ENCODE measurements around the gene EN1.

The EN1 gene

DNA sequence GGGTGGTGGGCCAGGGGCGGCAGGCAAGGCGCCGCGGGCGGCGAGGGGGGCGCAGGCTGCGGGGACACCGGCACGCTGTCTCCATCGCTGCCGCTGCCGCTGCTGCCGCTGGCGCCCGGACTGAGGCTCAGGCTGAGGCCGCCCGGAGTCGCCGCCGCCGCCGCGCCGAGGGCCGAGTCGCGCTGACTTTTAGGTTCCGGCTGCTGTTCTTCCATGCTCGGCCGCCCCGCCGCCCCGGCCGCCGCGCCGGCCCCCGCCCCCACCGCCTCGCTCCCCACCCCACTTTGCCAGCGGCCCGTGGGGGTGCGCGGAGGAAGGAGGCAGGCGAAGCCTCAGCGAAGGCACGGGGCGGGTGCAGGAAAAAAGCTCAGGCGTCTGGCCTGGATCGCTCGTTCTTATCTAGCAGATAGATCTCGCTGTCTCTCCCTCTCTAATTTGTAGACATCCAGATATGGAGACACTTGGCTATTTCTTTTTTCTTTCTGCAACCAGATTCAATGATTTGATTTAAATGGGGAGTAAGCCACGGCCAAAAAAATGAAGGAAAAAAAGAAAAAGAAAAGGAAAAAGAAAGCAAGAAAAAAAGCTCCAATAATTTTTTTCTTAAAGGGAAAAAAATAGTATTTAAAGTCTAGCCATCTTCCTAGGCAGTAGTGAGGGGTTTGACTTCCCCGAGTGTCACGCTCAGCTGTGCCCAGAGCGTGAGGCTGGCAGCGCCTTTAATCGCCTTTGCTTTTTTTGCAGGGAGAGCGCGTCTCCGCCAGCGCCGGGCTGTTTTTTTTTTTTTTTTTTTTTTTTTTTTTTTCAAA is at the start of gene EN1:
Gene EN1, minus strand, starts transcription at position 696 of the 809 bp plus-strand sequence. Its CDS starts 481 bp downstream, at position 215.
- in situ Hi-C loops (cut with MboI; ENCODE audit: low sequenced_read_pairs) = no loop called here

DNA sequence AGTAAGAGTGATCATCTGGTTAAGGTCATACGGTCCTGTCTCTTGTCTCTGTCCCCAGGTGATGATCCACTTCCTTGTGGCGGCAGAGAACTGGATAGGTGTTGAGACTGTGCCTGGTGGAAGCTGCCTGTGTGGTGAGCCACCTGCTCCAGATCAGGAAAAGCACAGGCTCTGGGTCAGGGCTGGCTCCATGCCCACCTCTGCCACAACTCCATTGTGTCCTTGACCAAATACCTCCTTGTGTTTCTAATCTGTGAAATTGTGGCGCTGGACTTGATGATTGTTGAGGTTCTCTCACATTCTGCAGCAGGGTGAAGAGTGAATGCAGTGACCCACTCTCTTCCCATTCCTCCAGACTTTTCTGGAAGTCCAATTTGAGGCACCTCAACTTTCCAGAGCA is 45.7 kb upstream of the EN1 start:
- in situ Hi-C loops (cut with MboI; ENCODE audit: low sequenced_read_pairs) = loop anchor here (25.0 kb wide), 1 partner anchor 119 kb away; no protein-coding TSS in a partner anchor

DNA sequence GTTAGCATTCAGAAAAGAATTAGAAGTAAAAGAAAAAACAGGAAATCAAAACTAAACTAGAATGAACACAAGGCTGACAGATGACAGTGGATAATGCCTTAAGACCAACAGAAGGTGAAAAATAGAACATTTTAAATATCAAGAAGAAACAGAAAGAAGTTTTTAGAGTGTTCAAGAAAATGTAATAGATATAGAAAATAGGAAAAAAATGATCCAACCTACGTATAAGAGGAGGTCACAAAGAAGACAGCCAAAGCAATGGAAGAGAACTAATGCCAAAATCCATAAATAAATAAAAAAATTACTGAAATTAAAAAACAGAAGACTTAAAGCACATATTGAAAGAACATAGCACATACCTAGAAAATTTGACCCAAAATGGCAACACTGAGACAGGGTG is 42.5 kb upstream of the EN1 start:
- in situ Hi-C loops (cut with MboI; ENCODE audit: low sequenced_read_pairs) = loop anchor here (25.0 kb wide), 1 partner anchor 122 kb away; no protein-coding TSS in a partner anchor

GRCh38 chr2:118883792-118884191 is 36.3 kb upstream of the EN1 start:
- in situ Hi-C loops (cut with MboI; ENCODE audit: low sequenced_read_pairs) = loop anchor here (25.0 kb wide), 1 partner anchor 129 kb away; no protein-coding TSS in a partner anchor

GRCh38 chr2:118882693-118883336 is 35.4 kb upstream of the EN1 start:
- in situ Hi-C loops (cut with MboI; ENCODE audit: low sequenced_read_pairs) = loop anchor here (25.0 kb wide), 1 partner anchor 129 kb away; no protein-coding TSS in a partner anchor

DNA sequence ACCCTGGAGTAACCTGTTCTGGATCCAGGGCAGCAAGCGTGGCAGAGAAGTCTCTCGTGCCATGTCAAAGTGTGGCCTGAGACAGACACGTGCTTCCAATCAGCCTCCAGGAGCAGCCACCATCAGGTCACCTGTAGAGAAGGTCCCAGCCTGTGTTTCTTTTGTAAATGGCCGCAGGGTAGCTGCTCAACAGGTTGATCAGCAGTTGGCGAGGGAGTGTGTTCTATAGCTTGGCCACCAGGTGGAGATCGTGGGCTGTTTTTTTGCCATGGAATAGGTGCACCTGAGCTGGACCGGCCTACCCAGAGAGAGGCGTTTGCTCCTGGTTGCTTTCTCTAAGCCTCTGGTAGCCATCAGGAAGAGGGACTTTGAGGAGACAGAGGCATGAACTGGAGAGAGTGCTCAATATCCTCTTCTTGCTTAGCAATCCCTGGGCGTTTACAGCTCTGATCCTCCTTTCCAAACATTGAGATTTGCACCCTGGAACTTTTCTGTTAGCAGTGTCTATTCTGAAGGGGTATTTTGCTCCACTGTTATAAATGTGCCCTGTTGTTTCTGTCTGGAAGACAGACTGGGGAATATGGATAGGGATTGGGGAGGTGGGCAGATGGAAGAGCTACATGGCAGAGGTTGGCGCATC is 34.2 kb upstream of the EN1 start:
- in situ Hi-C loops (cut with MboI; ENCODE audit: low sequenced_read_pairs) = loop anchor here (25.0 kb wide), 1 partner anchor 131 kb away; no protein-coding TSS in a partner anchor

- in situ Hi-C loops (cut with MboI; ENCODE audit: low sequenced_read_pairs) = loop anchor here (25.0 kb wide), 1 partner anchor 132 kb away; no protein-coding TSS in a partner anchor
Measured at GRCh38 chr2:118880501-118880900, 33.1 kb upstream of the EN1 start.

GRCh38 chr2:118878531-118879149 is 31.2 kb upstream of the EN1 start:
- in situ Hi-C loops (cut with MboI; ENCODE audit: low sequenced_read_pairs) = loop anchor here (25.0 kb wide), 1 partner anchor 134 kb away; no protein-coding TSS in a partner anchor

- in situ Hi-C loops (cut with MboI; ENCODE audit: low sequenced_read_pairs) = loop anchor here (25.0 kb wide), 1 partner anchor 137 kb away; no protein-coding TSS in a partner anchor
Measured at GRCh38 chr2:118875318-118875717, 27.9 kb upstream of the EN1 start.

GRCh38 chr2:118874324-118874723 is 26.9 kb upstream of the EN1 start:
- in situ Hi-C loops (cut with MboI; ENCODE audit: low sequenced_read_pairs) = loop anchor here (25.0 kb wide), 1 partner anchor 662 kb away; no protein-coding TSS in a partner anchor

DNA sequence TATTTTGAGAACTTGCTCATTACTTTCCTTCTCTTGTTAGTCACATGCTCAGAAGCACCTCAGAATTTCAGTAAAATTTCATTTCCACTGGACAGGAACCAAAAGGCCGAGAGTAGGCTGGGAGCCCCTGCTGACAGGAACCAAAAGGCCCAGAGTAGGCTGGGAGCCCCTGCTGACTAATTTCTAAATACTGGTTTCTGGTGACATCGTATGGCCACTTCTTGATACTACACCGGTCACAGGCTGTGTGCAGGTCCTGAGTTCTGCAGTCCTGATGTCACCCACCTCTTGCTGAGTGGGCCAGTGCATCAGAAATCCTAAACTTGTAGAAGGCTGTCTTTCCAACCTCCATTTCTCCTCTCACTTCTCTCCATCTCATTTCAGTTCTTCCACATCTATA is 17.7 kb upstream of the EN1 start:
- in situ Hi-C loops (cut with MboI; ENCODE audit: low sequenced_read_pairs) = loop anchor here (25.0 kb wide), 1 partner anchor 653 kb away; no protein-coding TSS in a partner anchor

- in situ Hi-C loops (cut with MboI; ENCODE audit: low sequenced_read_pairs) = loop anchor here (25.0 kb wide), 1 partner anchor 652 kb away; no protein-coding TSS in a partner anchor
Measured at GRCh38 chr2:118864207-118864606, 16.8 kb upstream of the EN1 start.

- in situ Hi-C loops (cut with MboI; ENCODE audit: low sequenced_read_pairs) = loop anchor here (25.0 kb wide), 1 partner anchor 649 kb away; no protein-coding TSS in a partner anchor
Measured at GRCh38 chr2:118861731-118862130, 14.3 kb upstream of the EN1 start.

GRCh38 chr2:118861242-118861641 is 13.8 kb upstream of the EN1 start:
- in situ Hi-C loops (cut with MboI; ENCODE audit: low sequenced_read_pairs) = loop anchor here (25.0 kb wide), 1 partner anchor 649 kb away; no protein-coding TSS in a partner anchor

- in situ Hi-C loops (cut with MboI; ENCODE audit: low sequenced_read_pairs) = loop anchor here (25.0 kb wide), 1 partner anchor 648 kb away; no protein-coding TSS in a partner anchor
Measured at GRCh38 chr2:118860506-118860905, 13.1 kb upstream of the EN1 start.

DNA sequence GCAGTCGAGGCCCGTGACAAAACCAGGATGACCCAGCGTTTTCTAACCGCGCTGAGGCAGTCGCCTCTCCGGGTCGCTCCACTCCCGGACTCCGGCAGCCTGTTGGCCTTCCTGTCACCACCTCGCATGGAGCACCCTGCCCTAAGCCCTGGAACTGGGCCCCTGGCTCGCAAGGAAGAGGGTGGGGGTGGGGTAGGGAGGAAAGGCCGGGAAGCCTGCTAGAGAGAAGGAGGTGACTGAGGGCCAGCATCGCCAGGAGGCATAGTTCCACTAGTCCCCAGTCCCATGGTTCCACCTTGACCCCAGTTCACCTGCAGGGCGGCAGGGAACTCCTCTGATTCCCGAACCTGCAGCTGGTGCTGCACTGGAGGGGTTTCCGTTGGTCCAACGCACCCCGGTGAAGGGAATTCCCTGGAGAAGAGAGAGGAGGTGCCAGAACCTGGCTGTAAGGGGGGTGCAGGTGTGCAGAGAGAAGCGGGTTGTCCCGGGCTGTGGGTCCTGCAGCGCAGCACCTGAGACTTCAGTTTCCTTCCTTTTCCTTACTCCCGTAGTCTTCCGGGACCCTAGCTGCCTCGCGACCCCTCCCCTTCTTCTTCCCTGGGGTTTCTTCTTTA is 11.8 kb upstream of the EN1 start:
- in situ Hi-C loops (cut with MboI; ENCODE audit: low sequenced_read_pairs) = loop anchor here (25.0 kb wide), 1 partner anchor 647 kb away; no protein-coding TSS in a partner anchor

GRCh38 chr2:118858485-118859156 is 11.2 kb upstream of the EN1 start:
- in situ Hi-C loops (cut with MboI; ENCODE audit: low sequenced_read_pairs) = loop anchor here (25.0 kb wide), 1 partner anchor 646 kb away; no protein-coding TSS in a partner anchor

- in situ Hi-C loops (cut with MboI; ENCODE audit: low sequenced_read_pairs) = loop anchor here (25.0 kb wide), 1 partner anchor 646 kb away; no protein-coding TSS in a partner anchor
Measured at GRCh38 chr2:118857677-118858484, 10.4 kb upstream of the EN1 start.
